ENCODE results near the gene ALOX5. TPM values are rescaled to one million over a fixed set of nuclear protein-coding genes. Genes with fewer than 3 reads are reported as not detected.
A peak's percentile ranks its signal among the peaks of the same experiment; 100 is the strongest.

Gene ALOX5
- total RNA-seq, 1 donor from 2014 or later = 23.1 TPM

DNA sequence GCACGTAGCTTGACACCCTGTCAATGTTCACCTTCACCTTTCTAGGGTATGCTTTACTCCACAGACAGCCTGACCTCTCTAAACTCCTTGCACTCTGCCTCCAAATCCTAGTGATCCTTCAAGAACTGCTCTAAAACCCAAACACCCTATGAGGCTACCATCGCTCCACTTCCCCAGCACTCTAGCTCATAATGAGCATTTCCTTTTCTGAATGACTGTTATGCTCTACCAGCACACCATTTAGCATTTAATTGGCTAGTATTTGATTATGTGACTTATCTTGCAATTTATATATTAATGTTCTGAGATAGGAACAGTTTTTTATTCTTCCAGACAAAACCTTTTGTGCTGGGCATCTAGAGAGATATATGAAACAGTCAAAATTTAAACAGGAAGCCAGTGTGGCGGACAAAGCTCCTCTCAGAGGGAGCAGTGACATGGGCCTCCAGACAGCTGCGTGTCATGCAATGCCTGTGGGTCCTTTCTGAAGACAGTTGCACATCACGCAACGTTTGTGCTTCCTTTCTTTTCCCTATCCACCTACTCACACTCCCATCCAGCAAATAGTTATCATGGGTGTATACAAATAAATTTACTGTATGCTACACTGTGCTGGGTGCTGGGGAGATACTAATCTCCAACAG is 86.3 kb downstream of the ALOX5 start:
- TF ChIP-seq, protein P1, sequence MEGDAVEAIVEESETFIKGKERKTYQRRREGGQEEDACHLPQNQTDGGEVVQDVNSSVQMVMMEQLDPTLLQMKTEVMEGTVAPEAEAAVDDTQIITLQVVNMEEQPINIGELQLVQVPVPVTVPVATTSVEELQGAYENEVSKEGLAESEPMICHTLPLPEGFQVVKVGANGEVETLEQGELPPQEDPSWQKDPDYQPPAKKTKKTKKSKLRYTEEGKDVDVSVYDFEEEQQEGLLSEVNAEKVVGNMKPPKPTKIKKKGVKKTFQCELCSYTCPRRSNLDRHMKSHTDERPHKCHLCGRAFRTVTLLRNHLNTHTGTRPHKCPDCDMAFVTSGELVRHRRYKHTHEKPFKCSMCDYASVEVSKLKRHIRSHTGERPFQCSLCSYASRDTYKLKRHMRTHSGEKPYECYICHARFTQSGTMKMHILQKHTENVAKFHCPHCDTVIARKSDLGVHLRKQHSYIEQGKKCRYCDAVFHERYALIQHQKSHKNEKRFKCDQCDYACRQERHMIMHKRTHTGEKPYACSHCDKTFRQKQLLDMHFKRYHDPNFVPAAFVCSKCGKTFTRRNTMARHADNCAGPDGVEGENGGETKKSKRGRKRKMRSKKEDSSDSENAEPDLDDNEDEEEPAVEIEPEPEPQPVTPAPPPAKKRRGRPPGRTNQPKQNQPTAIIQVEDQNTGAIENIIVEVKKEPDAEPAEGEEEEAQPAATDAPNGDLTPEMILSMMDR (IDR thresholded peaks at IDR 0.05) = no peak
- Histone ChIP-seq H3K4me3 (no peak overlapping the region), H3K27ac (no peak overlapping the region), H3K27me3 (no peaks in the 10 kb centered on the region), H3K36me3 (peaks cover 33 to 35% of the 10 kb centered on the region in 2 donors), H3K4me1 (no peaks in the 10 kb centered on the region), H3K9me3 (no peaks in the 10 kb centered on the region)
- DNase-seq (ENCODE audit: low spot score in 2 of 2) = no peak
- intact Hi-C loops (cut with DNase I) = no loop called here

DNA sequence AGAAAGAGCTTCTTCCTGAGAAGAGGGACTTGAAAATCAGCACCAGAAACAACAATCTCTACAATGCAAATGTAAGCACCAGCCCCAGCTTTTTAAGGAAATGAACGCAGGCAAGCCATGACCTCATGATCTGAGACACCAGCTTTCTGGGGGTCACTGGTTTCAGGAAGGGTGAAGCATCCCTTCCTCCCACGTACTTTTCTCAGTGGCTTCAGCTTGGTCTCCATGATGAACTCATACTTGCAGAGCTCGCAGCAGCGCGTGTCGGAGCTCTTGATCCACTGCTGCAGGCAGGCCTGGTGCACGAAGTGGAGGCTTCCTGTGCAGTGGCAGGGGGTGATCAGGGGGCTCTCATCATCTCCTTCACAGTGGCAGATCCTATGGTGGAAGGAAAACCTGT is 87.0 kb downstream of the ALOX5 start:
- intact Hi-C loops (cut with DNase I) = no loop called here
- peaks cover 33 to 35% of the 10 kb centered on the region in 2 donors for H3K36me3 ChIP-seq
- H3K27me3 ChIP-seq = no peaks in the 10 kb centered on the region
- no peaks in the 10 kb centered on the region for H3K9me3 ChIP-seq
- DNase-seq (ENCODE audit: low spot score in 2 of 2) = no peak
- TF ChIP-seq, protein P1 (IDR thresholded peaks at IDR 0.05) = no peak
- H3K4me3 ChIP-seq = no peak overlapping the region
- no peaks in the 10 kb centered on the region for H3K4me1 ChIP-seq
- H3K27ac ChIP-seq = no peak overlapping the region

DNA sequence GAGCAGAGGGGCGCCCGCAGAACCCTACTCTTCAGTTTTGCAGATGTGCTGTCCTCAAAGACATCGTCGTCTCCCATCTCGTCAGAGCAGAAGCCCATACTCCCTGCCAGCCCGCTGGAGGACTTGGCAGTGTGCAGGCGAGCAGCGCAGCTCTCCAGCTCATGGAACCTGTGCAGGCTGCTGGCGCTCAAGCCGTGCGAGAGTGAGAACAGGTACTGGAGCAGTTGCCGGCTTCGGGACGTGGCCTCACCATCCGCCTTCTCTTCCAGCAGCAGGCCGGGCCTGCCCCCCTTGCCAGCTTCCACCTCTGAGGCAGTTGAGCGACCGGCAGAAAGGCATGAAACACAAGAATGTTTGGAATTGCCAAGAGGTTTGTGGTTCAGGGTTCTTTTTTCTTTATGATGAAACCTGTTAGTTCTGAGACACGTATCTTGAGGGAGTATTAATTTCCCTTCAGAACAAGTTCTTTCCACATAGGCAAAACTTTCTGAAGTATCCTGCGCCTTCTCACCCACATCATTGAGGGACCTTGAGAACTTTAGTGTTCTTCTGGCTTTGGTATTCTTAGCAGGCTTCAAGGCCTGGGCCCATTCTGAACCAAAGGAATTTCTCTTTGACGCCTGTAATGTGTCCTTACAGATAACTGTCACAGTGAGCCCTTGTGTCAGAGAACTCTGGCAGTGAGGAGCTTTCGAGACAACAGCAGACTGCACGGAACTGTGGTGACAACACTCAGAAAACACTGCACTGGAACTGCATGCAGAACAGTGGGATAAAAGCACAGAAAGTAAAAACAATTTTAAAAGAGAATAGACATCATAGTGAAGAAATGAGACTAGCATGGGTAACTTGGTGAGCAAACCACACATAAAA is 89.5 kb downstream of the ALOX5 start:
- TF ChIP-seq, protein P1 (IDR thresholded peaks at IDR 0.05) = no peak
- H3K36me3 ChIP-seq = peaks cover 12 to 15% of the 10 kb centered on the region in 2 donors
- no peak for DNase-seq (ENCODE audit: low spot score in 2 of 2)

DNA sequence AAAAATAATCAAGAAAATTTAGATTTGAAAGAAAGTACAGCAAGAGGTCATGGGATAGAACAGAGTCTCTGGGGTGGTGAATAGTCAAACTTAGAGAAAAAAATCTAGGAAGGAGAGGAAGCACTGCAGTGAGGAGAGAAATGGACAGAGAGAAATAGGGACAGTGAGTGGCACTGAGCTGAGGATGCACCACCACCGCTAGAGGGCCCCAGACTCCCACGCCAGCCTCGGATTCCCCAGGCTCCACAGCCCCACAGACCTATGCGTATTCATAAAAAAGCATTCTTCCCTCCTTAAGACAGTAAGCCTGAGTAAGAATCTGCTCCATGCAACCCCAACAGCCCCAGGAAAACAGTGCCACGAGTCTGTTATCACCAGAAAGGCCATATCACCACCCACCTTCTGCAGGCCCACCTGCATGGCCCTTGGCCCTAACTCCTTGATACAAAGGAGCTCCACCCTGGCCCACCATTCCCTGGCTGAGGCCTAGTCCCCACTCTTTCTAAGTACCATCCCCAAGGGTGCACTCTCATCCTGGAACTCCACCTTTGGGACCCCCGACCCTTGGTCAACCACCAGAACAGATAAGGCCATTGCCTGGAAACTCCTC is 91.0 kb downstream of the ALOX5 start:
- Histone ChIP-seq H3K4me3 (no peak overlapping the region), H3K27ac (no peak overlapping the region), H3K27me3 (no peaks in the 10 kb centered on the region), H3K9me3 (no peaks in the 10 kb centered on the region), H3K4me1 (no peaks in the 10 kb centered on the region), H3K36me3 (peaks cover 0 to 10% of the 10 kb centered on the region in 2 donors)
- TF ChIP-seq, protein P1 (IDR thresholded peaks at IDR 0.05) = peak; percentile 49 to 84 (median 73)
- DNase-seq (ENCODE audit: low spot score in 2 of 2) = no peak
- intact Hi-C loops (cut with DNase I) = loop anchor here (1.0 kb wide), 1 partner anchor 207 kb away; the partner anchor contains the start of gene ZFAND4

More for the DNA sequence above, 89.5 kb downstream of the ALOX5 start:
- Histone ChIP-seq H3K27ac (no peak overlapping the region), H3K4me1 (no peaks in the 10 kb centered on the region), H3K27me3 (no peaks in the 10 kb centered on the region), H3K9me3 (no peaks in the 10 kb centered on the region), H3K4me3 (no peak overlapping the region)
- intact Hi-C loops (cut with DNase I) = no loop called here

DNA sequence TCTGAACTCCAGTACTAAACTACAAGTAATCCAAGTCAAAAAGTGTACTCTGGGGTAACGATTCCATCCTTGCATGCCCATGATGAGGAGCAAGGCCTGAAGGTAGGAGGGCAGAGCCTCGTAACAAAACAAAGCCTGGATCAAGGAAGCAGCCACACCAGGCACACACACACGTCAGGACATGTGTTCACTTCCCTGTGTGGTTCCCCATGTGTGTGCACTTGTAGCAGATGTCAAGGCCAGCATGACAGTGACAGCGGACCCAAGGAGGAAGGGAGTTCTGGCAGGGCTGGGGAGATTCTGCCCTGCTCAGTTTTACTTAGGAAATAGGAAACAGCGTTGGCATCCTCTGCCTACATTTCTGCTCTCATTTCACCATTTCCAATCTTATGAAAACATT is 92.8 kb downstream of the ALOX5 start:
- H3K27ac ChIP-seq = no peak overlapping the region
- TF ChIP-seq, protein P1 (IDR thresholded peaks at IDR 0.05) = no peak
- no peak overlapping the region for H3K4me3 ChIP-seq
- H3K4me1 ChIP-seq = no peaks in the 10 kb centered on the region
- H3K9me3 ChIP-seq = no peaks in the 10 kb centered on the region
- DNase-seq (ENCODE audit: low spot score in 2 of 2) = no peak
- intact Hi-C loops (cut with DNase I) = no loop called here
- H3K27me3 ChIP-seq = no peaks in the 10 kb centered on the region
- no peaks in the 10 kb centered on the region for H3K36me3 ChIP-seq

All from ascending aorta (tissue), 2 donors.